Stimulated activated CD4-positive, alpha-beta T cell treated with anti-CD3 and anti-CD28 coated beads, Interleukin-1b, Interleukin-23, amount 100 ng/mL, for 48 hours (primary cell): ENCODE results near the gene ABCB6.
"Not testable (repeated sequence)": the region's sequence is repeated elsewhere in the genome, so short reads cannot be mapped to it uniquely, and the experiment has no call there.

ENCODE experiments used
- DNase-seq: peaks from one replicate; pipeline ENCODE4 v3.0.0-alpha.2; 2020

ABCB6 gene

DNA sequence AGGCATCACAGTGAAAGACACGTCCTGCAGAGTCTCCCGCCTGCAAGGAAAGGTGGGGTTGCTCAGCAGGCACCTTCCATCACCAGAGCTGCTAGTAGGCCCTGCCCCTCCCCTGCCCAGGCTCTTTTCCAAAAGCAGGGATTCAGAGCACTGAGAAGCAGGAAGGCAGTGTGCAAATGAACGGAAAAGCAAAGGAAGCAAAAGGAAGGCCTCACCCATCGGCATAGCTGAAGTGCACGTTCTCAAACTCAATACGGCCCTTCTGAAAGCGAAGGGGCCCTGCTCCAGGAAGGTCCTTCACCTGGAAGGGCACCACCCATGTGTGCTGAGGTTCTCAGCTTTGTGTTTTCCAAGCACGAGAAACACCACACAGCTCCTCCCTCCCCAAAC is 5.7 kb downstream of the ABCB6 start:
- no peak for DNase-seq

DNA sequence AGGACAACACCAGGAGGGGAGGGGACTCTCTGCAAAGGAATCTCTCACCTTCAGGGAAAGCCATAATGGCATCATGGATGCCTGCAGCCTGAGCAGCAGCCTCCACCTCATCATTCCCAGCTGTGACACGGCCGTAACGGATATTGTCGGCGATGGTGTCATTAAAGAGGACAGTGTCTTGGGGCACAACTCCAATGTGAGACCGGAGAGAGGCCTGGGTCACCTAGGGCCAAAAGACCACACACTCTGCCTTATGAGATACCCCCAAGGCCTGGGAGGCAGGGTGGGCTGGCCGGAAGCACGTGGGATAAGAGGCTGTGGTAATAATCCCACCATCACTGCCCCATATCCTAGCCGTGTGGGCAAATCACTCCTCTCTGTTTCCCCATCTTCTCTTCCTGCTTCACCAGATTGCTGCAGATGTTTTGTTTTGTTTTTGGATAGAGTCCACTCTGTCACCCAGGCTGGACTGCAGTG is 7.8 kb downstream of the ABCB6 start:
- no peak for DNase-seq

- no peak for DNase-seq
These were observed 8.4 kb downstream of the ABCB6 start for GRCh38 chr2:219210196-219210885.

DNA sequence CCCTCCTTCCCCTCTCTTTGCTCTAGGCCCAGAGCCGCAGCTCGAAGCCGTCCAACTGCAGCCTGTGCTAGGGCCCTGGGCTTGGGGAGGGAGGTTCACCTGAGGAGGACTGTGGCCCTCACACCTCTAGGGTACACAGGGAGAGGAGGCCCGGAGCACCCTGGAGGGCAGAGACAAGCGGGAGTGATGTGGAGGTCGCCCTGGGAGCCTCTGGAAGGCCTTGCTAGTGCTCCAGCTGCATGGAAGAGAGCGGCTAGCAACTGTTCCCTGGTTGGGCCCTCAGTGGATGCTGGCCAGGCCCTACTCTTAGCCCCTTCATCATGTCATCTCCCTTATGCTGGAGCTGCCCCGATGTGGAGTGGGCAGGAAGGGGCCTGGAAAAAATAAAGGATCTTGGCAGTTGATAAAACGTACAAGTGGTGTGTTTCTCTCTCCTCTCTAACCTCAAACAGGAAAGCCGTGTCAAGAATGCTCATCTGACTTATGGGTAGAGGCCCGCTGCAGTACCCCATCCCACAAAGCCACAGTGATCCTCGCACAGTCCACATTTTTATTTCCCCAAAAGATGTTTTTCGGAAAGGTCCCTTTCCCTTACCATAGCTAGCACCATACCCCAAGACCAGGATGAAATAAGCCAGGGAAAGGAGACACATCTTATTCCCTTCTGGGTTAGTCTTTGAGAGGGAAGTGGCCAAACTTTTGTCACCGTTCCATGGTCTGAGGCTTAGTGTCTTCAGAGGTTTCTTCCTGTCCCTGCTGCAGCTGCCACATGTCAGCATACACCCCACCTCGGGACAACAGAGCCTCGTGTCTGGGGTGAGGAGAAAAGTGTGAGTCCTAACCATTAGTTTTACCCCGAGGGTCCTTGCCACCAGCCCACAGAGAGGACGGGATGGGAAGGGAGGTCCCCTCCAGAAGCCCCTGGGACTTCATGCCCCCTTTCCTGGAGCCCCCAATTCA is 9.2 kb downstream of the ABCB6 start:
- DNase-seq: no peak

DNA sequence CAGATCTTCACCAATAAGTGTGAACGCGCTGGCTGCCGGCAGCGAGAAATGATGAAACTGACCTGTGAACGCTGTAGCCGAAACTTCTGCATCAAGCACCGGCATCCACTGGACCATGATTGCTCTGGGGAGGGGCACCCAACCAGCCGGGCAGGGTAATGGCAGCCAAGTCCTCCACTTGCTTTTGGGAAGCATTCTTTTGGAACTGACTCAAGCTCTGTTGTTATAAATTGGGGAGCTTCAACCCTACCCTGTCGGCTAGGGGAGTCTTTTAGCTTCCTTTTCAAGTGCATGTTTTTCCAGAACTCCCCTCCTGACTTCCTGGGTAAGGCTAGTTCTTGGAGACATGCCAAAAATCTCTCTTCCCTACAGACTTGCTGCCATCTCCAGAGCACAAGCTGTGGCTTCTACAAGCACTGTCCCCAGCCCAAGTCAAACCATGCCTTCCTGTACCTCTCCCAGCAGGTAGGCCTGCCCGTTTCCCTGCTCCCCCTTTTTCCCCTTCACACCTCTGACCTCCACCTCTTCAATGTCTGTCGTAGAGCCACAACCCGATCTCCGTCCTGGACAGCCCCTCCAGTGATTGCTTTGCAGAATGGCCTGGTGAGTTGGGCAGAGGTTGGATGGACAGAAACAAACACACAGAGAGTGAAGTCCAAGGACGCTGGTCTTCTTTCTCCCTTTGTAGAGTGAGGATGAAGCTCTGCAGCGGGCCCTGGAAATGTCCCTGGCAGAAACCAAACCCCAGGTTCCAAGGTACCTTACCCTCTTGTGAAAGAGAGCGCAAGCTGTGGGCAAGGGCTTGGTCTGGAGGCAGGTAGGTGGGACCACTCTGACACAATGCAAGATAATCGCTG is 10.6 kb downstream of the ABCB6 start:
- no peak for DNase-seq

DNA sequence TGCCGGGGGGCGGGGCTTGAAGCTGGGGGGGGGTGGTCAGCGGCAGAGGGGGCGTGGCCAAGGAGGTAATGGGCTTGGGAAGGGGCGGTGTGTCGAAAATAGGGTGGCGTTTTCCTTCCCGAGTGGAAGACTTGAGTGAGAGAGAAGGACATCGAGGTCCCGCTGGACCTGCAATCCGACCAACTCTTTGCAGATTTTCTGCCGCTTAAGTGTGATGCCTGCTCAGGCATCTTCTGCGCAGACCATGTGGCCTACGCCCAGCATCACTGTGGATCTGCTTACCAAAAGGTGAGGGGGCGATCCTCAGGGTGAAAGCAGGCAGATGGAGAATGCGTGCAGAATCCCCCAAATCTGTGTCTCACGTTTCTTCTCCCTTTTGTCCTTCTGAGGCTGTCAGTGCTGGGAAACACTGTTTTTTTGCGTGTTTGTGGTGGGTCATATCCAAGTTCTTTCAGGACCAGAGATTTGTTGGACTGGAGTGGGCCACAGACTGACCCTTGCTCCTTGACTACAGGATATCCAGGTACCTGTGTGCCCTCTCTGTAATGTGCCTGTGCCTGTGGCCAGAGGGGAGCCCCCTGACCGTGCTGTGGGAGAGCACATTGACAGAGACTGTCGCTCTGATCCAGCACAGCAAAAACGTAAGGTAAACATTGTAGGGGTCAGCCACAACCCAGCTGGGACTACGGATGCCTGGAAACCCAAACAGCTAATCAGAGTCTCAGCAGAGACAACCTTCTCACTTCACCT is 11.4 kb downstream of the ABCB6 start:
- DNase-seq: no peak

DNA sequence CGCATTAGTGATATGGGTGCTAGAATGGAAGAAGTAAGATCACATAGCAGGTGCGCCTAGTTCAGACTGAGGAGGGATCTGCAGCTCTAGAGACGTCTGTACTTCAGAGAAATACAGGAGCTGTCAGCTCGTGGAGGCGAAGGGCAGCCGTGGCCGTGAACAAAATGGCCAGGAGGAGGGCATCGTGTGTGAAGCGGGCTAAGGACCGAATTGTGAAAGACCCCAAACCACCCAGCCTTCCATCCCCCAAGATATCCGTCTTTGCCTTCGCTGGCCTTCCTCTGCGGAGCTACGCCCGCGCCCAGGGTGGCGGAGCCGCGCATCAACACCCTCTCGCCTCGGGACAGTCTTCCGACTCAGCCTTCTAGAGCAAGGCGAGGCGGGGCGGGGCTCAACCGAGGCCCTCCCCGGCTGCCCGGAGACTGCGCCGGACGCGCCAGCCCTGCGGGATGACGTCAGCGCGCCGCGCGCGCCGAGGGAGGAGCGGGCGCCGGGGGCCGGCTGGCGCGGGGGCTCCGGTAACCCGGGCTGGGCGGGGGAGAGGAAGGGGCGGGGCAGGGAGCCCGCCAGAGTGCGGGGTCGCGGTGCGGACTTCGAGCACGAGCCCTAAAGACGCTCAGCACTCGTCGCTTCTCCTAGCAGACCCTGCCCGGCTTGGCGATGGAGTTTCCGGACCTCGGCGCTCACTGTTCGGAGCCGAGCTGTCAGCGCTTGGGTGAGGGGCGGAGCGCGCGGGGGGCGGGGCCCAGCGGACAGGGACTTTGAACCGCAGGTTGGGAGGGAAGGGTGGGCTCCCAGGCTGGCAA is 12.2 kb downstream of the ABCB6 start, which contains the start of gene ZFAND2B:
Gene ZFAND2B (plus strand): TSS at position 455 of the 806 bp plus-strand sequence. CDS start 206 bp downstream, at position 661.
- DNase-seq: peak; percentile 94

DNA sequence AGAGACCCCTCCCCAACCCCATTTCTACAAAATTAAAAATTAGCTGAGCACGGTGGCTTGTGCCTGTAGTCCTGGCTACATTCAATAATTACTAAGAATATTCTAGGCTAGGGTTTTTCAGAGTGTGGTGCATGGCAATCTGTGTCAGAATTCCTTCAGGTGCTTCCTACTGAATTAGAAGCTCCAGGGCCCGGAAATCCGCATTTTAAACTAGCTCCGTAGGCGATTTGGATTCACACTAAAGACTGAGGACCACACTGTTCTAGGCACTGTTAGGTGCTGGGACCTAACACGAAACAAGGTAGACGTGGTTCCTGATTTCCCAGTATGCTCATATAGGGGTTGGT is 12.8 kb downstream of the ABCB6 start:
- no peak for DNase-seq

- no peak for DNase-seq
These were observed 13.6 kb downstream of the ABCB6 start for GRCh38 chr2:219205165-219205538.

DNA sequence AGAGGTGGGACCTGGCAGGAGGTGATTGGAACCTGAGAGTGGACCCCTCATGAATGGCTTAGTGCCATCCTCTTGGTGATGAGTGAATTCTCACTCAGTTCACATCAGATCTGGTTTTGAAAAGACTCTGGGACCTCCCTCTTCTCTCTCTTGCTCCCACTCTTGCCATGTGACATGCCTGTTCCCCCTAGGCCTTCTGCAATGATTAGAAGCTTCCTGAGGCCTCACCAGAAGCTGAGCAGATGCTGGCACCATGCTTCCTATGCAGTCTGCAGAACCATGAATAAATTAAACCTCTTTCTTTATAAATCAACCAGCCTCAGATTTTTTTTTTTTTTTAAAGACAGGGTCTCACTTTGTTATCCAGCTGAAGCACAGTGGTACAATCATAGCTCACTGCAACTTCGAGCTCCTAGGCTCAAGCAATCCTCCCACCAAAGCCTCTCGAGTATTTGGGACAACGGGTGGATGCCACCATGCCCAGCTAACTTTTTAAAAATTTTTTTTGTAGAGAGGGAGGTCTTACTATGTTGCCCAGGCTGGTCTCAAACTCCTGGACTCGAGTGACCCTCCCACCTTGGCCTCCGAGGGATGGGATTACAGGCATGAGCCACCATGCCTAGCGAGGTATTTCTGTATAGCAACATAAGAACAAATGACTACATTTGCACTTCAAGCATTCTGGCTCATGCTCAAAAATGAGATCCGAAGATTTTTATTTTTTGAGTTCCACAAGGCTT is 14.2 kb downstream of the ABCB6 start:
- DNase-seq: no peak

GRCh38 chr2:219201331-219201730 is 17.4 kb downstream of the ABCB6 start:
- not testable (repeated sequence) for DNase-seq

GRCh38 chr2:219200502-219201326 is 18.0 kb downstream of the ABCB6 start:
- not testable (repeated sequence) for DNase-seq

DNA sequence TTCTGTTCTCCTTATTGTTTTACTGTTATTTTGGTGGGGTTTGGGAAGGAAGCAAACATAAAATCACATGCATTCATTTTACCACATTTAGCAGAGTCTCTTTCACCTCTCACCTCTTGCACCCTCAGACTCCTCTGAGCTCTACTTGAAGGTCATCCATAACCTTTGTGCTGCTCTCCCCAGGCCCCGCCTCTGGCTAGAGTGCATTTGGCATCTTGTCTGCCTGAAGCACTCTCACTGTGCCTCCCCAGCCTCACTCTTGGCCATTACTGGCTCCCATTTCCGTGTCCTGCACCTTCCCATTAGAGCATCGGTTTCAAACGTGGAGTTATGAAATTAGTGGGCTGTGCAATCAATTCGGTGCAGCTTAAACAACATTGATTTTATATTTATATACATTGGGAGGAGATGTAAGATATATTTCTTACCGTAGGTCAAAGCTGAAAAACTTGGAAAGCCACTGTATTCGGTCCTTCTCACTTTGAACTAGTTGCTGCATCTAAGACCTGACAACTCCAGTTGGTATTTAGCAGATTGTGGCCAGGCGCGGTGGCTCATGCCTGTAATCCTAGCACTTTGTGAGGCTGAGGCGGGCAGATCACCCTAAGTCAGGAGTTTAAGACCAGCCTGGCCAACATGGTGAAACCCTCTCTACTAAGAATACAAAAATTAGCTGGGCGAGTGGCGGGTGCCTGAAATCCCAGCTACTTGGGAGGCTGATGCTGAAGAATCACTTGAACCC is 19.1 kb downstream of the ABCB6 start:
- DNase-seq: no peak

- DNase-seq: no peak
These were observed 19.8 kb downstream of the ABCB6 start for GRCh38 chr2:219198974-219199373.

DNA sequence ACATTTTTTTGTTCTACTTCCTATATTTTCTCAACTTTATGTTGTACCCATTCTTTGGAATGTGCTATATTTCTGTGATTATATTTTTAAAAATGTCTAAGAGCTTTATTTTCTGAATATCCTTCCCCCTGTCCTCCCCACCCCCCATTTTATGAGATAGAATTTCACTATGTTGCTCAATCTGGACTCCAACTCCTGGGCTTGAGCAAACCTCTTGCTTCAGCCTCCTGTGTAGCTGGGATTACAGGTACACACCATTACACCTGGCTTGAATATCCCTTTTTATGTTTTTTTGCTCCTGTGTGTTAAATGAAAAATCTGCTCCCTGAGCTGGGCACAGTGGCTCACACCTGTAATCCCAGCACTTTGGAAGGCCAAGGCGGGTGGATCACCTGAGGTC is 21.4 kb downstream of the ABCB6 start:
- no peak for DNase-seq

DNA sequence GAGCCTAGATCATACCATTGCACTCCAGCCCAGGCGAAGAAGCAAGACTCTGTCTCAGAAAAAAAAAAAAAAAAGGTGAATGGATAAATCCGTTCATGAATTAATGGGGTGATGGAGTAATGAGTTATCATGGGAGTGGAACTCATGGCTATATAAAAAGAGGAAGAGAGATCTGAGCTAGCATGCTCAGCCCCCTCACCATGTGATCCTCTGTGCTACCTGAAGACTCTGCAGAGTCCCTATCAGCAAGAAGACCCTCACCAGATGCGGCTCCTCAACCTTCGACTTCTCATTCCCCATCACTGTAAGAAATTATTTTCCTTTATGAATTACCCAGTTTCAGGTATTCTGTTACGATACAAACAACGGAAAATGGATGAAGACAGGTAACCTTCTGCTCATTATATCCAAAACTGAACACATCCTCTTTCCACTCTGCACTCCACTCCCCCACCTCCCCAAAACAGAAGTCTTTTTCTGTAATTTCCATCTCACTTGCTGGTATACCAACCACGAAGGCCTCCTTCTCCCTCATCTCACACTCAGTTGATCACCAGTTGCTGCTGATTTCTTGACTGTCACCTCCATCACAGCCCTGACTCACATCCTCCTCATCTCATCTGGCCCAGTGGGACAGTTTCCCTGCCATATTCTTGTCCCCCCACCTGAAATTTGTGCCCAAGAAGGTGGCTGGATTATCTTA is 31.9 kb downstream of the ABCB6 start:
- DNase-seq: peak; percentile 45

- no peak for DNase-seq
These were observed 34.6 kb downstream of the ABCB6 start for GRCh38 chr2:219184121-219184520.

DNA sequence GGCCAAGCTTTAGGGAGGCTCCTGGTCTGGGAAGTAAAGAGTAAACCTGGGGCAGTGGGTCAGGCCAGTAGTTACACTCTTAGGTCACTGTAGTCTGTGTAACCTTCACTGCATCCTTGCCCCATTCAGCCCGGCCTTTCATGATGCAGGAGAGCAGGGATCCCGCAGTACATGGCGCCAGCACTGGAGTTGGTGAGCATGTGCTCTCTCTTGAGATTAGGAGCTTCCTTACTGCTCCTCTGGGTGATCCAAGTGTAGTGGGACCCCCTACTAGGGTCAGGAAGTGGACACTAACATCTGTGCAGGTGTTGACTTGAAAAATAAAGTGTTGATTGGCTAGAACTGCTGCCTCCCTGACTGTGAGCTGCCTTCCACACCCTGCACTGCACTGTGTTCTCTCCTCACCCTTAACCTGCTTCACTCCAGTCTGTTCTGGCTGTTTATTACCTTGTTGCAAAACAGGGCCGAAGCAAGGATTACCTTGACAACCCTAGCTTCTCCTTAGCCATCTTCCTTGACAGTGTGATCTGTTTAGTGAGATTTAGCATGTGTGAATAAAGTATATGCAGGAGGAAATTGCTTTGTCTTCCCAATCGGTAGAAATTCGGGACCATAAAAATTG is 35.5 kb downstream of the ABCB6 start:
- no peak for DNase-seq
